ENCODE data around the gene PHOSPHO1.

- TF ChIP-seq EZH2 (IDR thresholded peaks at IDR 0.05; ENCODE audit: low read length, missing control alignments) (no peak), CTCF (conservative IDR thresholded peaks at IDR 0.05 in 1 of 2, IDR thresholded peaks at IDR 0.05 in 1 of 2; ENCODE audit: low read depth in 1 of 2, low read length in 2 of 2) (no peak)
Observed at GRCh38 chr17:49241040-49241439, 10.5 kb upstream of the PHOSPHO1 start.

Measured in fibroblast of lung (primary cell).